ENCODE measurements around the gene SNX9. TPM values are rescaled to one million over a fixed set of nuclear protein-coding genes. Genes with fewer than 3 reads are reported as not detected.

SNX9 gene
- total and polyA plus RNA-seq, 12 donors = 18.8 to 39.7 (median 31.2) TPM

- intact Hi-C loops (cut with DNase I) = loop anchor here in 1 of 10 donors (5.0 kb wide), 1 partner anchor 97 kb away; no protein-coding TSS in a partner anchor
- Histone ChIP-seq H3K4me1 (peaks cover 0 to 5% (median 0%) of the 10 kb centered on the region in 9 donors), H3K27me3 (no peaks in the 10 kb centered on the region), H3K4me3 (no peak overlapping the region), H3K9me3 (no peaks in the 10 kb centered on the region), H3K27ac (no peak overlapping the region), H3K36me3 (no peaks in the 10 kb centered on the region)
- DNase-seq (no peak), ATAC-seq (no peak)
- 93 to 100% methylated on average over 2 of the region's 2 CpGs for WGBS, 2 donors
- TF ChIP-seq CTCF (IDR thresholded peaks at IDR 0.05) = no peak
These were observed 152.4 kb downstream of the SNX9 start for GRCh38 chr6:157975456-157975855.

- ATAC-seq (no peak), DNase-seq (no peak)
- H3K27me3 ChIP-seq = peaks cover 0 to 5% (median 0%) of the 10 kb centered on the region in 7 donors
- no peaks in the 10 kb centered on the region for H3K9me3 ChIP-seq
- TF ChIP-seq CTCF (IDR thresholded peaks at IDR 0.05) = no peak
- no peaks in the 10 kb centered on the region for H3K36me3 ChIP-seq
- 95 to 96% methylated on average over 21 of the region's 21 CpGs for whole genome bisulfite sequencing, 2 donors
- H3K4me1 ChIP-seq = peaks cover 0 to 14% (median 3%) of the 10 kb centered on the region in 9 donors
- no peak overlapping the region for H3K4me3 ChIP-seq
- intact Hi-C loops (cut with DNase I) = loop anchor here in 1 of 10 donors (5.0 kb wide), 1 partner anchor 96 kb away; no protein-coding TSS in a partner anchor
- no peak overlapping the region for H3K27ac ChIP-seq
These were observed 153.5 kb downstream of the SNX9 start for GRCh38 chr6:157976345-157977175.

GRCh38 chr6:157977176-157977804, 154.2 kb downstream of the SNX9 start:
- Histone ChIP-seq H3K36me3 (no peaks in the 10 kb centered on the region), H3K4me3 (no peak overlapping the region), H3K9me3 (no peaks in the 10 kb centered on the region), H3K4me1 (peaks cover 0 to 19% (median 3%) of the 10 kb centered on the region in 9 donors), H3K27ac (no peak overlapping the region), H3K27me3 (peaks cover 0 to 5% (median 0%) of the 10 kb centered on the region in 7 donors)
- ATAC-seq (no peak), DNase-seq (no peak)
- TF ChIP-seq CTCF (IDR thresholded peaks at IDR 0.05) = no peak
- WGBS, 2 donors = 92 to 95% methylated on average over 10 of the region's 10 CpGs
- intact Hi-C loops (cut with DNase I) = loop anchor here in 1 of 10 donors (5.0 kb wide), 1 partner anchor 95 kb away; no protein-coding TSS in a partner anchor

GRCh38 chr6:157978021-157978783, 155.2 kb downstream of the SNX9 start:
- Histone ChIP-seq H3K36me3 (no peaks in the 10 kb centered on the region), H3K4me3 (no peak overlapping the region), H3K9me3 (no peaks in the 10 kb centered on the region), H3K27me3 (peaks cover 0 to 5% (median 0%) of the 10 kb centered on the region in 7 donors), H3K27ac (no peak overlapping the region), H3K4me1 (peaks cover 0 to 28% (median 9%) of the 10 kb centered on the region in 9 donors)
- WGBS, 2 donors = 84 to 86% methylated on average over 16 of the region's 16 CpGs
- no peak for ATAC-seq
- no peak for DNase-seq
- intact Hi-C loops (cut with DNase I) = loop anchor here in 1 of 10 donors (5.0 kb wide), 1 partner anchor 94 kb away; no protein-coding TSS in a partner anchor
- no peak for TF ChIP-seq CTCF (IDR thresholded peaks at IDR 0.05)

Measured in heart right ventricle (tissue), 16 donors.